ENCODE measurements around the gene PRKD2.

PRKD2 gene

DNA sequence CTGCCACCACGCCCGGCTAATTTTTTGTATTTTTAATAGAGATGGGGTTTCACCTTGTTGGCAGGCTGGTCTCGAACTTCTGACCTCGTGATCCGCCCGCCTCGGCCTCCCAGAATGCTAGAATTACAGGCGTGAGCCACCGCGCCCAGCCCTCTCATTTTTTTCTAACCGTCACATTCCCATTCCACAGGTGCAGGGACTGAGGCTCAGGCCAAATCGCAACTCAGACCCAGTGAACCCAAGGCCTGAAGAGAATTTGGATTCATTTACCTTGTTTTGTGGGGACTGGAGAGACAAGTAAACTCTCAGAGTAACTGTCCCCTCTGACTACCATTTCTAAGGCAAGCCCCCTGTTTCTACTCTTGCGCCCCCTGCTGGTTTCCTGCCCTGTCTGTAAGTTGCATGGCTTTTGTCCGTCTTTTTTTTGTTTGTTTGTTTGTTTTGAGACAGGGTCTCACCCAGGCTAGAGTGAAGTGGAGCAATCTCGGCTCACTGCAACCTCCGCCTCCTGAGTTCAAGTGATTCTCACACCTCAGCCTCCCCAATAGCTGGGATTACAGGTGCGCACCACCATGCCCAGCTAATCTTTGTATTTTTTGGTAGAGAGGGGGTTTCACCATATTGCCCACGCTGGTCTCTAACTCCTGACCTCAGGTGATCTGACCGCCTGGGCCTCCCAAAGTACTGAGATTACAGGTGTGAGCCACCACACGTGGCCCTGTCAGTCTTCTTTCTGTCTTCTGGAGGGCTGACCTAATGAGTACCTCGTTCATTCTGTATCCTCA is 31.6 kb upstream of the PRKD2 start:
- no peak for TF ChIP-seq JUND (IDR thresholded peaks at IDR 0.05; ENCODE audit: low read depth)
- in situ Hi-C loops (cut with HindIII; ENCODE audit: low pct_unique_long_range_greater_than_20kb, low sequenced_read_pairs): no loop called here
- DNase-seq (ENCODE audit: low read depth in 1 of 2, low spot score in 1 of 2): peak; percentile 49 to 67

DNA sequence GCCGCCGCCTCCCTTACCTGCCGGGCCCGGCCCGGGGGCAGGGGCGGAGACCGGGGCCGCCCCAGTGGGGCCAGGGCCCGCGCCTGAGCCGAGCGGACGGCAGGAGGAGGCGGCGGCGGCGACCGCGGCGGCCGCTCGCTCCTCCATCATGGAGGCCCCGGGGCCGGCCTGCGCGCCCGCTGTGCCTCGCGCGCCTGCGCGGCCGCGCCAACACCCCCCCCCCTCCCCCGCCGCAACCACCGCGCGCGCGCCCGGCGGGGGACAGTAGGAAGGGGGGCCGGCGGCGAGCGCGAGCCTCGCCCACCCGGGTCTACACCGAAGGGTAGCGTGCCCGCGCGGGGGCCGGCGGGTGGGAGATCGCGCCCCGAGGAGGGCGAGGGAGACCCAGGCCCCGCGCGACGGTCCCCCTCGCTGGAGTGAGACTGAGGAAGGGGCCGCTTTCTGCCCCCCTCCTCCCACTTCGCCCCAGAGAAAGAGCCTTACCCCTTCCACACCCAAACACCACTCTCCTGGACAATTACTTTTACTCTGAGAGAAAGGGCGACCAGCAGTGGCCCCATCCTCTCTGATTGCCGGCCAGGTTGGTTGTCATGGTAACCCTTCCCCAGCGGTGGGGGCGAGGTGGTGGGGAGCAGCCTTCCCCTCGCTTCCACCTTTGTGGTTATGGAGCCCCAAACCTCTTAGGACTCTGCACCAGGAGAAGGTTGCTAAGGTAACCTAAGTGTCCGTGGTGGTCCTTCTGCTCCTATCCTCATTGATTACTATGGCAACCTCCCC is 29.6 kb upstream of the PRKD2 start, which contains the start of gene STRN4:
TSS of gene STRN4 (minus strand) at position 170 of the 777 bp plus-strand sequence. CDS start at position 150, 20 bp downstream.
- in situ Hi-C loops (cut with HindIII; ENCODE audit: low pct_unique_long_range_greater_than_20kb, low sequenced_read_pairs): no loop called here
- TF ChIP-seq JUND (IDR thresholded peaks at IDR 0.05; ENCODE audit: low read depth): no peak
- peak; percentile 56 to 76 for DNase-seq (ENCODE audit: low read depth in 1 of 2, low spot score in 1 of 2)

GRCh38 chr19:46745521-46746280 is 28.8 kb upstream of the PRKD2 start, which contains the start of gene FKRP:
TSS of gene FKRP (plus strand) at chr19:46746057. CDS start at chr19:46755451, 9,394 bp downstream.
- DNase-seq (ENCODE audit: low read depth in 1 of 2, low spot score in 1 of 2): no peak
- TF ChIP-seq JUND (IDR thresholded peaks at IDR 0.05; ENCODE audit: low read depth): no peak
- in situ Hi-C loops (cut with HindIII; ENCODE audit: low pct_unique_long_range_greater_than_20kb, low sequenced_read_pairs): no loop called here

- no peak for DNase-seq (ENCODE audit: low read depth in 1 of 2, low spot score in 1 of 2)
- no peak for TF ChIP-seq JUND (IDR thresholded peaks at IDR 0.05; ENCODE audit: low read depth)
- in situ Hi-C loops (cut with HindIII; ENCODE audit: low pct_unique_long_range_greater_than_20kb, low sequenced_read_pairs): no loop called here
These were observed 28.1 kb upstream of the PRKD2 start for GRCh38 chr19:46745030-46745429.

DNA sequence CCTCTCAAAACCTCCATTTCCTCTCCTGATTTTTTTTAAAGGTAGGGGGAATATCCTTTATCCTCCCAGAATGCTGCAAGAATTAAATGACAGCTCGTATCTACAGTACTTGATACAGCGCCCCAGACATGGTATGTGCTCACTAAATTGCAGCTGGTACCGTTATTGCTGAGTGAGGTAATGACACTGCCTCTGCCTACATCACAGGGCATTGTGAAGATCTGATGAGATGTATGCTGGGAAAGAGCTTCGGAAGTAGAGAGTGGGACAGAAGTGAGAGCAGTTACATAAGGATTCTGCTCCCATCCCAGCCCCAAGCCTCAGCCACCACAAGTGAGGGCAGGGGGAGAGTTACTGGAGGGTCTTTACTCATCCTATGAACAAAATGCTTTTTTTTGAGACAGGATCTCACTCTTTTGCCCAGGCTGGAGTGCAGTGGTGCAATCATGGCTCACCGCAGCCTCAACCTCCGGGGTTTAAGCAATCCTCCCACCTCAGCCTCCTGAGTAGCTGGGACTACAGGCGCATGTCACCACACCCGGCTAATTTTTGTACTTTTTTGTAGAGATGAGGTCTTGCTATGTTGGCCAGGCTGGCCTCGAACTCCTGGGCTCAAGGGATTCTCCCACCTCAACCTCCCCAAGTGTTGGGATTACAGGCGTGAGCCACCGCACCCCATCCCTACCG is 27.2 kb upstream of the PRKD2 start:
- in situ Hi-C loops (cut with HindIII; ENCODE audit: low pct_unique_long_range_greater_than_20kb, low sequenced_read_pairs): no loop called here
- TF ChIP-seq JUND (IDR thresholded peaks at IDR 0.05; ENCODE audit: low read depth): no peak

GRCh38 chr19:46742926-46743480 is 26.1 kb upstream of the PRKD2 start:
- TF ChIP-seq JUND (IDR thresholded peaks at IDR 0.05; ENCODE audit: low read depth): no peak
- no peak for DNase-seq (ENCODE audit: low read depth in 1 of 2, low spot score in 1 of 2)
- in situ Hi-C loops (cut with HindIII; ENCODE audit: low pct_unique_long_range_greater_than_20kb, low sequenced_read_pairs): no loop called here

More for the DNA sequence above, 27.2 kb upstream of the PRKD2 start:
- no peak for DNase-seq (ENCODE audit: low read depth in 1 of 2, low spot score in 1 of 2)

DNA sequence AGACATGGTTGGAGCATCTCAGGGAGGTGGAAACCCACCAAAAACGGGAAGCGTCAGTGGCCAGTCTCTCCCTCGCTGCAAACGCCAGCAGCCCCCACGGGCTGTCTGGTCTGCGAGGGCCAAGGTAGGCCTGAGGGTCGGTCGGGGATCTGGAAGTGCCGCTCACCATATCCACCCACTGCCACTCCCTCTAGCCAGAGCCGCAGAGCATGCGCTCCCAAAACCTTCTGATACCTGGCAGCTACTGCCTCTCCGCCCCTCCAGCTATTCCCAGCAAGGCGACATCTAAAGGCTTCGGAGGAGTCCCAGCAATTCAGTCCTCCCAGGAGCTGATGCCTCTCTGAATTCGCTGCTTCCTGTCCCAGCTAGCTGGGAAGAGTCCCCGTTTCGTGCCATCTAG is 24.5 kb upstream of the PRKD2 start:
- in situ Hi-C loops (cut with HindIII; ENCODE audit: low pct_unique_long_range_greater_than_20kb, low sequenced_read_pairs): no loop called here
- TF ChIP-seq JUND (IDR thresholded peaks at IDR 0.05; ENCODE audit: low read depth): no peak
- no peak for DNase-seq (ENCODE audit: low read depth in 1 of 2, low spot score in 1 of 2)

DNA sequence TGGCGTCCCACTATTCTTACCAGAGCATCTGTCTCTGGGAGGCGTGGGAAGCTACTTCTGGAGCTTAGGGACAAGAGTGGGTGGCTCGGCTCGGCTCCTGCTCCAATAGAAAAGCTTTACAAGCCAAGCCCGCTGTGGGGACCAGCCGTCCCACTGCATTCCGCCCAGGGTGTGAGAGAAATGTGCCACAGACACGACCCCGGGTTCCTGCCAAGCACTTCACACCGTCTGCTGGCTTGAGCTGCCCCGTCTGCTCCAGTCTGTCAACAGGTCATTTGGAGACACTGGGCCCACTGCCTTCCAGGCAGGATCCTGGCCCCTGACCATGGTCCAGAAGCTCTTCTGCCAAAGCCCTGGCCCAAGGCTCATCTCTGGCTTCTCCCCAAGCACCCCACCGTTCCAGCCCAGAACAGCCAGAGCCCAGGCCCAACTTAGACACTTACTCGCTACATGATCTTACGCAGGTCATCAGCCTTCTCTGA is 22.4 kb upstream of the PRKD2 start:
- DNase-seq (ENCODE audit: low read depth in 1 of 2, low spot score in 1 of 2): no peak
- TF ChIP-seq JUND (IDR thresholded peaks at IDR 0.05; ENCODE audit: low read depth): no peak
- in situ Hi-C loops (cut with HindIII; ENCODE audit: low pct_unique_long_range_greater_than_20kb, low sequenced_read_pairs): no loop called here

- in situ Hi-C loops (cut with HindIII; ENCODE audit: low pct_unique_long_range_greater_than_20kb, low sequenced_read_pairs): no loop called here
- no peak for DNase-seq (ENCODE audit: low read depth in 1 of 2, low spot score in 1 of 2)
- TF ChIP-seq JUND (IDR thresholded peaks at IDR 0.05; ENCODE audit: low read depth): no peak
These were observed 20.9 kb upstream of the PRKD2 start for GRCh38 chr19:46737761-46738171.

DNA sequence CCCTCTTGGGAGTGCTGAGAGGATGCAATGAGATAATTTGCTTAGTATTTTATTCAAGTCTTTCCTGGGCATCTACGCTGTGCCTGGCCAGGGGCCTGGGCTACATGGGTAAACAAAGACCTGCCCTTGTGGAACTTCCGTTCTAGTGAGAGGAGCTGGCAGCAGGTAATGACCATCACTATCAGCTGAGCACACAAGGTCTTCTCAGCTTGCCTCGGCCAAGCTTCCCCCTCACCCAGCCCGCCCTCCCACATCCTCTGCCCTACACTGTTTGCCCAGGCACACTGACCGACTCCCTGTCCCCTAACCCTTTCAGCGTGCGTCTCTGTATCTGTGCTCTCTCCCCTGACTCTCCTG is 20.4 kb upstream of the PRKD2 start:
- TF ChIP-seq JUND (IDR thresholded peaks at IDR 0.05; ENCODE audit: low read depth): no peak
- in situ Hi-C loops (cut with HindIII; ENCODE audit: low pct_unique_long_range_greater_than_20kb, low sequenced_read_pairs): no loop called here
- DNase-seq (ENCODE audit: low read depth in 1 of 2, low spot score in 1 of 2): no peak

DNA sequence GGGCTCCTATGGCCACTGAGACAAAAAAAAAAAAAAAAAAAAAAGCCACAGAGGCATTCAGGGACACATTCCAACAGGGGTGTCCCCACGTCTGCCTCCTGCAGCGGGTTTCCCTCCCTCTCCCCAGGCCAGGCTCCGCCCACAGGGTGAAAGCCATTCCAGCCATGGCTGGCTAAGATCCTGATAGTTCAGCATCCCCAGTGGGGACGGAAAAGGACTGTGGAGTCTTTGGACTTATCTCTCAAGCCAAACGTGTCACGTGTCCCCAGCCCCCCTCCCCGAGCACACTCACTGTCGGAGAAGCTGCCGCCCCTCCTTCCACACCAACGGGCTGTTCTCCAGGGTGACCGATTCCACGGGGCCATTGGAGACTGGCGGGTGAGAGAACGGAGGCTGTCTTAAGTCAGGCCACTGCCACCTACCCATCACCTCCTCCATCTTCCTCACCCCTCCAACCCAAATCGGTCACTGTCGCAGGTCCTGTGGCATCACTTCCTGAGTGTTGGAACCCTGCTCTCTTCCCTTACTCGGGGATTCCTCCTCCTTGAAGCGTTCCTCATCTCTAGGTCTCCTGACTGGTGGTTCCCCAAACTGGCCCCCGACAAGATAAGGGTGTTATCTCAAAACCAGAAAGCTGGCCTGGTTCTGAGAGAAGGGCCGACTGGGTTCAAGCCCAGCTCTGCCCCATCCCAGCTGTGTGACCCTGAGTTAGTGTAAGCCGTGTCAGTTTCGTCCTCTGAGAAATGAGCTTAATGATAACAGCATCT is 19.8 kb upstream of the PRKD2 start:
- DNase-seq (ENCODE audit: low read depth in 1 of 2, low spot score in 1 of 2): no peak
- TF ChIP-seq JUND (IDR thresholded peaks at IDR 0.05; ENCODE audit: low read depth): no peak
- in situ Hi-C loops (cut with HindIII; ENCODE audit: low pct_unique_long_range_greater_than_20kb, low sequenced_read_pairs): no loop called here

Data from T47D (cell line).